A673 (cell line): ENCODE results near the gene MMP28.

Source experiments
- CTCF ChIP-seq: fragments of 300-800, 200-600 bp; sonication (generic); conservative IDR thresholded peaks from 2 replicates; pipeline ENCODE4 v1.5.1; 2017; ENCODE audit warnings: low read depth, mild to moderate bottlenecking, antibody characterized with exemption, low read length, moderate library complexity, mixed read lengths
- EZH2 ChIP-seq: fragments of 200-600 bp; sonication (generic); IDR thresholded peaks from 2 replicates; pipeline ENCODE4 v1.6.1; 2017; ENCODE audit warnings: borderline replicate concordance, low read depth, mild to moderate bottlenecking, mixed read lengths, antibody characterized with exemption, low read length; ENCODE audit not compliant: poor library complexity, severe bottlenecking

- TF ChIP-seq CTCF (peak; percentile 64), EZH2 (no peak)
Measured at GRCh38 chr17:35764123-35764991, 31.1 kb downstream of the MMP28 start.
